Muscle of back (tissue), 13 donors: Measurements from ENCODE around the gene PAH. TPM values are rescaled to one million over a fixed set of nuclear protein-coding genes. Genes with fewer than 3 reads are reported as not detected.

Experiments
- DNase-seq, 3 donors: peaks; one replicate each; pipeline versions ENCODE4 v3.0.0 to v3.0.0-alpha.2; 2013
- long read RNA-seq, 9 donors: transcript quantifications; one replicate each; lab custom pipeline, GENCODE V29; 2026
- polyA plus RNA-seq, 10 donors: library from polyadenylated mRNA; unstranded; fragments of 120-200 nt; gene quantifications; one replicate each; pipeline ENCODE4 v1.2.1, GENCODE V29; 2013; ENCODE audit not compliant: insufficient read length in 10 of 10

PAH gene
- under 1 TPM in 2 of 10 donors, not detected in 8; 0.29 to 0.91 TPM for polyA plus RNA-seq
- long read RNA-seq, donor 1: 0 reads
- long read RNA-seq, donor 2: 0 reads
- long read RNA-seq, donor 3: 0 reads
- long read RNA-seq, donor 4: 0 reads
- long read RNA-seq, donor 5: 0 reads
- long read RNA-seq, donor 6: 0 reads
- long read RNA-seq, donor 7: 0 reads
- long read RNA-seq, donor 8: 0 reads
- long read RNA-seq, donor 9: 0 reads

DNA sequence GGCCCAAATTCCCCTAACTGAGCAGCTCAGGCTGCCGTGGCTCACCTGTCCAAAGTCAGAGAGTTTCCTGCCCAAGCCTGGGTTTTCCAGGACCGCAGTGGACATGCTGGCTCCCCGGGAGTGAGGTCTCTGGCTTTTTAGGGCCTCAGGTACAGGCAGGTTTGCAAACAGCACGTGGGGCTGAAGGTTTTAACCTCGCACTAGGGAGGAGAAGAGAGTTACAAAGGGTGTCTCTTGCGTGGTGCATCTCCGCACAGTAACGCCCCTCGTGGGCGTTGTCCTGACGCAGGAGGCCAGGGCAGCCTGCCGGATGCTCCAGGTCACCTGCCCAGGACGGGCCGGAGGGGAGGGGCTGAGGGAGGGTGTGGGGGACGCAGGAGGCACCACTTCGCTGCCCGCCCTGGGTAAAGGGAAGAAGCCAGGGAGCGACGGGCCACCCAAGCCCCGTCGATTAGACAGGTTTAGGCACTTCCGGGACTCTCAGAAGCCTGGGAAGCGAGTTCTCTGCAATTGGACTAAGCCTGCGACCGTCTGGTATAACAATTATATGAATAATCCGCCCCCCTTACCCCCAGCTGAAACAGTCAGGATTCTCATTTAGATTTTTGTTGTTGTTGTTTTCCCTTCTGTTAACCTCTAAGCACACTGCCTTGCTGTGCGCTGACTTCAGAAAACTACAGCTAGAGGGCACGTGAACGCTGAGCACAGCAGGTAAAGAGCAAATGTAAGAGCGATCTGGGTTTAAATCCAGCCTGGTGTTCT lies at the start of gene PAH:
TSS of gene PAH (minus strand) at position 219 of the 762 bp plus-strand sequence. CDS start at position 105, 114 bp downstream.
- DNase-seq: peak in 1 of 3 donors; percentile 5

DNA sequence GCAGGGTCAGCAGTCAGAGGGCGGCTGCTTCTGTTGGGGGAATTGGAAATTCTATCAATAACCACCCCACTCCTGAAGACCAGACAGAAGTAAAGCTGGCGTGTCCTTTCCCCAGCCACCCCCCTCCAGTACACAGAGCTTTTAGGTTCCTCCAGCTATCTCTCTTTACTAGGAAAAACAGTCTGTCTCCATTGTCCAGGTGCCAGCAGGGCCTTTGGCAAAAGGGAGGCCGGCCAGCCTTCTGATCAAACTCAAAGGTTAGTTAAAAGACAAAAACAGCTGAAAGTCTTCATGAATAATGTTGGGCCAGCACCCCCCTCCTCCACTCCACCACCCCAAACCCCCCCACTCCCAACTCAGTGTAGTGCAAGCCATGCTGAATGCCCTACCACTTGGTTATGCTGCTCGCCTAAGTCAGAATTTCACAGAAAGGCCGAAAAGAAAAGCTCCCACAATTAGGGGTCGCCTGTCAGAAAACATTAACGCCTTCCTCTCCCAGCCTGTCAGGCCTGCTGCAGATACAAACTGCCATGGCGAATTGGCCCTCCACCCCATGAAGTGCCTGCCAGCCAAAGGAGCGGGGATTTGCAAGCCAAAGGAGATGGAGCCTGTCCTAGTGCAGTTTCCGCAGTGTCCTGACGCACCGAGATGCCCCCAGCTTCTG lies 49.3 kb upstream of the PAH start:
- DNase-seq: no peak

DNA sequence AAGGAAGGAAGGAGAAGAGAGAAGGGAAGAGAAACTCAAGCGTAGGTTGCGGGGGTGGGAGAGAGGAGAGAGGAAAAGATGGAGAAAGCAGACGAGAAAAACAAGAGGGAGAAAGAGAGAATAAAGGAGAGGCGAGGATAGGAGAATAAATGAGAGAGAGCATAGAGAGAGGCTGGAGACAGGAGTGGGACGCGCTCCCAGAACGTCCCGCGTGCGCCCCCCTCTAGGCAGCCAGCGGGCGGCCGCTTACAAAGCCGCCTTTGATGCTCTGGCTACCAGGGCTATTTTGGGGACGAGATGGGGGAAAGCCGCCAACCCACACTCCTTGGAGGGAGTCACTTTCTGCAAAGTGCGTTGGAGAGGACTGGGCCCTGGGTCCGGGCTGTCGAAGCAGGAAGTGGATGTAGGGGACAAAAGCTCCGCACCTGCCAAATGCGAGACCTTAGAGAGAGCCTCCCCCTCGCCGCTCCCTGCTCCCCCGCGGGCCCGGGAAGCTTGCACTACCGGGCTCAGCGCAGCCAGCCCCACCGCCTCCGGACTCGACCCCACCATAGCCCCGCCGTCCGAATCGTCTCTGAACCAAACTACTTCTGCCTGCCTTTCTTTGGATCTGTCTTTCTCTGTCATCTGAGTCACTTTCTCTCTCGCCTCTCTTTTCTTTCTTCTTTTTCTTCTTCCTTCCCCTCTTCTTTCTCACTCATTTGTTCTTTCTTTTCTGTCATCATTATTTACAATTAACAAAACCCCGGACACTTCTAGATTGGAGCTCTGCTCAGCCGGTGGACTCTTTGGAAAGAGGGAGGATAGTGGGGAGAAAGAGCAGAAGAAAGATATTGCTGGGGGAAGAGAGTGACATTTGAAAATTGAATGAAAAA lies 48.5 kb upstream of the PAH start:
- DNase-seq: no peak

DNA sequence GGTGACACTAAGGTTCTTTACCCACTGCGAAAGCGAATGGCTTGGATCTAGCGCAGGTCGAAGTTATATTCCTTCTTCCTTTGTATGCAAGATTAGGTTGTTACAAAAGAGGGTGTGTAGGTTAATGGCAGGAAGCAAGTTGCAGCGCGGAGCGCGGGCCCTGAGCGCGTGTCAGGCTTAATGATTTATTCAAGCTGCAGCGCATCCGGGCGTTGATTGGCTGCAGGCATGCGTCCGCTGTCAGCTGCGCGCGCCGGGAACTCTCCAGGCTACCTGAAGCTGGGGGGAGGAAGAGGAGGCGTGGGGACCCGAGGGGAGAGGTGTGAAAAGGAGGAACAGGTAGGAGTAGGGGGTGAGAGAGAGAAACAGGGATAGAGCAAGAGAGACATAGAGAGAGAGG lies 47.8 kb upstream of the PAH start:
- DNase-seq: no peak

DNA sequence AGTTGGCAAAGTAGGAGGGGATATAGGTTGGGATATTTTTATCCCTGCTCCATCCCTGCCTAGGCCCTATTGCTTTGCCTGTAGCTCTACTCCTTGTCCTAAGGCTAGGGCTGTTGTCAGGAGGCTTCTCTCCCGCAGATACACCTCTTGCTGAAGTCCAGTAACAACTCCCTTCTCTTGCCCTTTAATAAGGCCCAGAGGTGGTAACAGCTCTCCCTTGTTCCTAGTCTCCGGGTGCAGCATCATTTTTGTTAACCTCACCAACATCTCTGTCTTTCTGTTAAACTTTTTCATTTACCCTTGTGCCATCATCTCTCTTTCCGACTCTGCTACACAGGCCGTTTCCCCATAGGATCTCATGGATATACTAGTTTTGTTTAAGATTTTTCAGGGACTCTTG lies 46.8 kb upstream of the PAH start:
- DNase-seq: no peak

DNA sequence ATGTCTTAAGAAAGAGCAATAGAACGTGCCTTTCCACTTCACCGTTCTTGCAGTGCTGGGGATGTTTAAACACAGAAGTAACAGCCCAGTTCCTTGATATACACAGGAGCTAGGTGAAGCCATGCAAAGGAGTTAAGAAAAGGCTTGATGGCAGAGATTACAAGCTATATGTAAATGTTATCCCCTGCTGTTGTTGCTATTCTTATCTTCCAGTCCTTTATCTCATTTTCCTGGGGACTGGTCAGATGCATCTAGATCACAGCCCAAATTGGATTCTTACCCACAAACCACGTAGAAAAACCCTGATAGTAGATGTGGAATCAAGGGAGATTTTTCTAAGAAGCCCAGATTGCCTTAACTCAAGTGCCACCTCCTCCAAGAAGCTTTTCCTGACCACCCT lies 45.9 kb upstream of the PAH start:
- DNase-seq: no peak

DNA sequence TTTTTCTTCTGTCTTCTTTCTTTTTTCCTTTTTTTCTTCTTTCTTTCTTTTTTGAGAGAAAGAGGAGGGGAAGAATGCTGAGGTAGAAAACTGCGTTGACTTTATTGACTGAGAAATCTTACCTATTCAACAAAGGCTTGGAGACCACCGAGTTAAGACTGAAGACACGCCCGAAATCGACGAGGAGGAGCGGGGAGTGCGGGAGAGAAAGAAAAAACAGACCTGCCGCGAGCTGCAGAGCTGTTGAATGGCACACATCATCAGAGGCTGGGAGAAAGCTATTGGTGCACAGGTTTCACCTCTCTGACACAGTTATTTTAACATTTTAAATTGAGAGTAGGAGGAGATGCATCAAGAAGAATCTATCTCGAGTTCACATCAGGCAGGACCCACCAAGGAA lies 45.5 kb upstream of the PAH start:
- no peak for DNase-seq

DNA sequence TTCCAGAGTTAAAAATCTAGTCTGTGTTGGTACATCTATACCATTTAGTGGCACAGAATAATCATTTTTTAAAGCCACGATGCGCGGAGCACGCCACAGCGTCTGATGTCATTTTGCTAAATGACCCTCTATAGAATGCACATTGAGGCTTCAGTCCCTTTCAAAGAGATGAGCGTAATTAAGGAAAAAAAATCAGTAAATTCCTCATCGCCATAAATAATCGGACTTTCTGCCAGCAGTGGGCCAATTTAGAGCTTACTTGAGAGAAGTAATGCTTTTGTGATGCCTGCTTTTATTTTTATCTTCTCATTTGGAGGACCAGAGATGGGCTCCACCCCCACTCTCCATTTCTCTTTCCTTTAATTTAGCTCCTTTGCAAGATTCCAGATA lies 44.4 kb upstream of the PAH start:
- no peak for DNase-seq

DNA sequence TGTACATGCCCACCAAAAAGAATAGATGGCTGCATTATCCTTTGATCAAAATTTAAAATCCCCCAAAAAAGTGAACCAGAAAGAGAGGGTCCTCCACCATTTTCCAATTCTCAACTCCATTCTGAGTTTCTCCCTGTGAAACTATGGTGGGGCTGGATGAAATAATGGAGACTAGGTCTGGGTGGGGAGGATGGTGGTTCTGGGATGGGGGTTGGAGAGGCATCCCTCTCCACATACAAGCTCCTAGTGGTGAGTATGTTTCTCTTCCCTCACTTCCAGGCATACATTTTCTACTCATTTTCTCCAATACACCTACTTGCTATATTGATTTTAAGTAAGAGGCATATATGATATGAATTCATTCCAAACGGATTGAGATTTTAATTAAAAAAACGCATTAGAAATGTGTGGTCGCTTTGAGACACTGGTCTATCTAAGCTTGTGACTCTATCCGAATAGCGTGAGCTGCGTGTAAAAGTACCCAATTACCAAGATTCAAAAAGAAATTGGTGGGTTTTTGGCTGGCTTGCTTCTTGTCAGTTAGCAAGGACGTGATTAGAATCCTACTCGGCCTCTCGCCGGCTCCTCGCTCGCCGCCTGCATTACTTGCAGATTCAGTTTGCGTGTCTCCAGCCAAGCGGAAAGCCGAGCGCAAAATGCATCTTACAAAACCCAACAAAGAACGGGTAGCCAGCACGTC lies 43.9 kb upstream of the PAH start:
- no peak for DNase-seq

DNA sequence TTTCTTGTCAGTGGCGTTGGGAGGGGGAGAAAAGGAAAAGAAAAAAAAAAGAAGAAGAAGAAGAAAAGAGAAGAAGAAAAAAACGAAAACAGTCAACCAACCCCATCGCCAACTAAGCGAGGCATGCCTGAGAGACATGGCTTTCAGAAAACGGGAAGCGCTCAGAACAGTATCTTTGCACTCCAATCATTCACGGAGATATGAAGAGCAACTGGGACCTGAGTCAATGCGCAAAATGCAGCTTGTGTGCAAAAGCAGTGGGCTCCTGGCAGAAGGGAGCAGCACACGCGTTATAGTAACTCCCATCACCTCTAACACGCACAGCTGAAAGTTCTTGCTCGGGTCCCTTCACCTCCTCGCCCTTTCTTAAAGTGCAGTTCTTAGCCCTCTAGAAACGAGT lies 42.3 kb upstream of the PAH start:
- no peak for DNase-seq

DNA sequence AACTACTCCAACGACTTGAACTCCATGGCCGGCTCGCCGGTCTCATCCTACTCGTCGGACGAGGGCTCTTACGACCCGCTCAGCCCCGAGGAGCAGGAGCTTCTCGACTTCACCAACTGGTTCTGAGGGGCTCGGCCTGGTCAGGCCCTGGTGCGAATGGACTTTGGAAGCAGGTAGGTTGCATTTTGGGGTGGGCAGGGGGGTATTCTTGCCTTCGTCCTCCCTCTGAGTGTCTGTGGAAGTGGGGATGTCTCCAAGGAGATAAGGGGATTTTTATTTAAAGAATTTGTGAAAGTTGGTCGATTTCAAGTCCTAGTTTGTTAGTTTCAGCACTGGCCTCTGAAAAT lies 41.8 kb upstream of the PAH start:
- no peak for DNase-seq

DNA sequence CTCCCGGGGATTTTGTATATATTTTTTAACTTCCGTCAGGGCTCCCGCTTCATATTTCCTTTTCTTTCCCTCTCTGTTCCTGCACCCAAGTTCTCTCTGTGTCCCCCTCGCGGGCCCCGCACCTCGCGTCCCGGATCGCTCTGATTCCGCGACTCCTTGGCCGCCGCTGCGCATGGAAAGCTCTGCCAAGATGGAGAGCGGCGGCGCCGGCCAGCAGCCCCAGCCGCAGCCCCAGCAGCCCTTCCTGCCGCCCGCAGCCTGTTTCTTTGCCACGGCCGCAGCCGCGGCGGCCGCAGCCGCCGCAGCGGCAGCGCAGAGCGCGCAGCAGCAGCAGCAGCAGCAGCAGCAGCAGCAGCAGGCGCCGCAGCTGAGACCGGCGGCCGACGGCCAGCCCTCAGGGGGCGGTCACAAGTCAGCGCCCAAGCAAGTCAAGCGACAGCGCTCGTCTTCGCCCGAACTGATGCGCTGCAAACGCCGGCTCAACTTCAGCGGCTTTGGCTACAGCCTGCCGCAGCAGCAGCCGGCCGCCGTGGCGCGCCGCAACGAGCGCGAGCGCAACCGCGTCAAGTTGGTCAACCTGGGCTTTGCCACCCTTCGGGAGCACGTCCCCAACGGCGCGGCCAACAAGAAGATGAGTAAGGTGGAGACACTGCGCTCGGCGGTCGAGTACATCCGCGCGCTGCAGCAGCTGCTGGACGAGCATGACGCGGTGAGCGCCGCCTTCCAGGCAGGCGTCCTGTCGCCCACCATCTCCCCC lies 41.2 kb upstream of the PAH start:
- peak in 2 of 3 donors; percentile 3 to 69 for DNase-seq

DNA sequence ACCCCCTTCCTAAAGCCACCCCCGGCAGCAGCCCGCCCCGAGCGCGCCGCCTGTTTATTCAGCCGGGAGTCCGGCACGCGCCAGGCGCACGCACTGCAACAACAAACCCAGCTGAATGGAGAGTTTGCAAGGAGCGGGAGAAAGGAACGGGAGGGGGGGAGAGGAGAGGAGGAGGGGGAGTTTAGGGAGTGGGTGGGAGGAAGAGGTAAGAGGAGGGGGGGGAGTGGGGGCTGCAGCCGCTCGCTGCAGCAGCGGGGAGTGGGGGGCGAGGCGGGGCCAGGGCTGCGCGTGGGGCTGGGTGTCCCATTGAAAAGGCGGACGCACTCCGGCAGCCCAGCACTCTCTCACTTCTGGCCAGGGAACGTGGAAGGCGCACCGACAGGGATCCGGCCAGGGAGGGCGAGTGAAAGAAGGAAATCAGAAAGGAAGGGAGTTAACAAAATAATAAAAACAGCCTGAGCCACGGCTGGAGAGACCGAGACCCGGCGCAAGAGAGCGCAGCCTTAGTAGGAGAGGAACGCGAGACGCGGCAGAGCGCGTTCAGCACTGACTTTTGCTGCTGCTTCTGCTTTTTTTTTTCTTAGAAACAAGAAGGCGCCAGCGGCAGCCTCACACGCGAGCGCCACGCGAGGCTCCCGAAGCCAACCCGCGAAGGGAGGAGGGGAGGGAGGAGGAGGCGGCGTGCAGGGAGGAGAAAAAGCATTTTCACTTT lies 40.5 kb upstream of the PAH start, which contains the start of gene ASCL1:
TSS of gene ASCL1 (plus strand) at position 336 of the 712 bp plus-strand sequence. CDS start 571 bp downstream, outside the sequence.
- peak in 1 of 3 donors; percentile 0 for DNase-seq

DNA sequence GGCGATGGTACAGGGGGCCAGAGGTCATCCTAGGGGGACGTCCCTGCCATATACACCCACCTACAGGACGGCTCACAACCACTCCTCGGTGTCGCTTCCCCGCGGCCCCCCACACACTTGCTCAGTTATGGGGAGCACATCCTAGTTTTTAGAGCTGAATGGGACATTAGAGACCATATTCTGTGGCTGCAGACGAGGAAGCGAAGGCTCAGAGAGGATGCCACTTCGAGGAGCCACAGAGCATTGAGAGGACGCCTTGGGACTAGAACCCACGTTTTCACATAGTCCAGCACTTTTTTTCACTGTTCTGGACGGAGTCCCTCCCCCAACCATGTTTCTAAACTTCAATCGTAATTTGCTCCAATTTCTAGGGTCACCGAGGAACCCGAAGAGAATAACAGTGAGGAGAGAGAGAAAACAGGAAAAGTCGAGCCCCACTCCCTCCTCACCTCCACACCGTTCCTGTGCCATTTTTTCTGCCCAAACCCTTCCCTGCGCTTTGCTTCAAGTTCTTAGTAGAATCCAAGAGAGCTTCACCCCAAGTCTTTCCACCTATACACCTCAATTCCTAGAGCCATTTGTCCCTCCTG lies 39.8 kb upstream of the PAH start:
- no peak for DNase-seq

DNA sequence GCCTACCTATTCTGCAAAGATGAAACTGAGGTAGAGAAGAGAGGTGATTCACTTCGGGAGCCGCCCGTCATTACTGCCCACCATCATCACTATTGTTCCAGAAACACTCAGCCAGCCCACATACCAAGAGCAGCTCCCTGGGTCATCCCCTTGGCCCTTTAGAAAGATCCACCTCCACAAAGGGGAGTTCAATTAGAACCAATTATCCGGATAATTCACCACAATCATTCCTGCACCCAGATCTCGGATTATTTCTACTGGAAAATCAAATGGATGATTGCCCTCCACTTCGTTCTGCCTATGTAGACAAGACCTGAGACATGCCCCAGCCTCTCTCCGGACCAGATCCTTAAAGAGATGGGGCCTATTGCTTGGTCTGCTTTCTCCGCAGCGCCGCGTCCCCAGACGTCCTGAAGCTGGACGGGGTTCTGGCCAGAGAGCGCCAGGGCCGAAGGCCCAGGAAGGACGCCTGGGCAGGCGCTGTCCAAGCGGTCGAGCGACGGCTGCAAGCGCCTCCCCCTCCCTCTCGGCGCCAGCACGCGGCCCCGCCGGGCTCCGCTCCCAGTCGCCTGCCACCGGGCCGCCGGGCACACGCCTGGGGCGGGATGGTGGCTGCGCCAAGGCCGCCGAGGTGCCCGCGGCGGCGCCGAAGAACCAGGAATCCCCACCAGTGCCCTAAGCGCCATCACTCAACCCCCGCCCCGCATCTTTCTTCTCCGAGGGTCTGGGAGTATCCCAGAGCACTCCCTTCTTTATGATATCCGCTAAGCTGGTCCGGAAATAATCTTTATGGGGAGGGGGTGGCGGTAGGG lies 39.1 kb upstream of the PAH start:
- DNase-seq: no peak

DNA sequence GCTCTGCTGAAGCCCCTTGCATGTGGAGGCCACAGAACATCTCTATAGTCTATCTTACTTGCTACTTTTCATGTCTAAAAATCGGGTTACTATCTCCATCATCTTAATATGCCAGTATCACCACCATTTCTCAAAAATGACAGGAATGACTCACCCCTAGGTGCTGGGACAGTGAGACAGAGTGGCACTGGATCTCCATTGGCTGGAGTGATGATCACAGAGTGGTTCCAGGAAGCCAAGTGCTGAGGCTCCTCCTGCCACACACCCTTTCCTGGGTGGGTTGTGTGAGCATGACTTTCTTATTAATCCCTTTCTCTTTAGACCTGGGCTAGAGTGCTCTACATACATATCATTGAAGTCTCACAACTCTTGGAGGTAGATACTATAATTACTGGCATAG lies 37.1 kb upstream of the PAH start:
- DNase-seq: no peak

DNA sequence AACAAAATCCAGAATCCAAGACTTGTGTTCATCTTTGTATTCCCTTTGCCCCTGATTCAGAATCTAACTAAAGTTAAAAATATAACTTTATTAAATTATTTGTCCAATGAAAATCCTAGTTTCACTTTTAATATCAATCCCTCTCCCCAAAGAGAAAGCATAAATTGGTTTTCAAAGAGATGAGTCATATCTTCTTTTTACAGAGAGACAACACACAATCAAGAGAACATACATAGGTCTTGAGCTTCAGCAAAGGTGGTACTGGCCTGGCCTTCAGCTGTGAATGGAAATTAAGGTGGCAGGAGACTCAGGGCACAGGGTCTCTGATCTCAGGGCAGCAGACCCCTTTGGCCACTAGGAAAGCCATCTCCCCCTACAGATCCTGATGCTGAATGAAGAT lies 36.2 kb upstream of the PAH start:
- no peak for DNase-seq

DNA sequence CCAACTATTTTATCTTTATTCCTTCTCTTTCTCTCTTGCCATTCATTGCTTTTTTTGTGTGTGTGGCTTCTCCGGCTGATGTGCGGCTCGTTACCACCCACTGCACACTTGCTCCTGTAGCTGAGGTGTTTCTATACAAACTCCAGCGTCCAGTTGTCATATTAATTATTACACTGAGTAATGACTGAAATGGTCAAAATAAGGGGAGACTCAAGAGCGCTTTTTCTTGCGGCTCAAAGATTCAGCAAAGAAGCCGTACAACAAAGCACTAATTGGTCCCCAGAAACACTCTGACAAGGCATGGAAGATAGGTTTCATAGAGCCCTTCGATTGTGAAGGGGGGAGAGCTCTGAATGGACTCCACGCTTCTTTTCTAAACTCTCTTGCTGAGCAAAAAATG lies 34.8 kb upstream of the PAH start:
- DNase-seq: no peak
